HepG2 (cell line): Measurements from ENCODE around the gene HYAL1. TPM values are rescaled to one million over a fixed set of nuclear protein-coding genes. Genes with fewer than 3 reads are reported as not detected.

ENCODE experiments used
- ATF3 ChIP-seq: sonication (generic); formaldehyde crosslinking; IDR thresholded peaks from 2 replicates; pipeline ENCODE4 v1.4.0; 2020; ENCODE audit warnings: missing genetic modification reagents
- BATF2 ChIP-seq: sonication (generic); formaldehyde crosslinking; IDR thresholded peaks from 2 replicates; pipeline ENCODE4 v1.8.0; 2022; ENCODE audit warnings: mild to moderate bottlenecking, missing genetic modification reagents, moderate library complexity
- DPF2 ChIP-seq: sonication (generic); formaldehyde crosslinking; IDR thresholded peaks from 2 replicates; pipeline ENCODE4 v1.4.0; 2020; ENCODE audit warnings: mild to moderate bottlenecking, low read depth, missing genetic modification reagents, borderline replicate concordance
- ELF4 ChIP-seq: sonication (generic); formaldehyde crosslinking; IDR thresholded peaks from 2 replicates; pipeline ENCODE4 v1.5.0; 2020; ENCODE audit warnings: missing genetic modification reagents, mild to moderate bottlenecking, moderate library complexity, borderline replicate concordance
- FIP1L1 ChIP-seq: fragments of 200-400 bp; formaldehyde crosslinking; IDR thresholded peaks from 2 replicates; pipeline ENCODE4 v1.6.1; 2018; ENCODE audit warnings: low read depth, mild to moderate bottlenecking, low read length, moderate library complexity, borderline replicate concordance; ENCODE audit not compliant: insufficient read depth
- MYPOP ChIP-seq: sonication (generic); formaldehyde crosslinking; IDR thresholded peaks from 2 replicates; pipeline ENCODE4 v1.8.1; 2023; ENCODE audit warnings: mild to moderate bottlenecking, moderate library complexity, missing genetic modification reagents
- NFATC3 ChIP-seq: sonication (generic); formaldehyde crosslinking; IDR thresholded peaks from 2 replicates; pipeline ENCODE4 v1.5.1; 2020; ENCODE audit warnings: mild to moderate bottlenecking, missing genetic modification reagents
- NFE2L2 ChIP-seq: fragments of 150-350 bp; IDR thresholded peaks from 2 replicates; pipeline ENCODE4 v1.6.1; 2014; ENCODE audit warnings: low read length
- NR2F6 ChIP-seq, 2 experiments: IDR thresholded peaks; 2 replicates each; pipeline ENCODE4 v1.6.1; 2016; ENCODE audit warnings: antibody characterized with exemption in 1 of 2, mild to moderate bottlenecking in 1 of 2
- POLR2G ChIP-seq: fragments of 200-400 bp; formaldehyde crosslinking; IDR thresholded peaks from 2 replicates; pipeline ENCODE4 v1.6.1; 2018; ENCODE audit warnings: mild to moderate bottlenecking, low read depth, low read length, moderate library complexity
- PRPF4 ChIP-seq: fragments of 200-400 bp; formaldehyde crosslinking; IDR thresholded peaks from 2 replicates; pipeline ENCODE4 v1.6.1; 2016; ENCODE audit warnings: low read length, low read depth; ENCODE audit not compliant: poor library complexity, severe bottlenecking
- RBM22 ChIP-seq: fragments of 200-400 bp; formaldehyde crosslinking; optimal IDR thresholded peaks from 2 replicates; pipeline ENCODE3; 2017; ENCODE audit warnings: mild to moderate bottlenecking, low read length, moderate library complexity
- RXRA ChIP-seq: sonication (generic); formaldehyde crosslinking; IDR thresholded peaks from 2 replicates; pipeline ENCODE4 v1.5.1; 2020; ENCODE audit warnings: missing genetic modification reagents
- SALL2 ChIP-seq: sonication (generic); formaldehyde crosslinking; IDR thresholded peaks from 2 replicates; pipeline ENCODE4 v1.8.1; 2023; ENCODE audit warnings: mild to moderate bottlenecking, missing genetic modification reagents, inconsistent platforms
- SNRNP70 ChIP-seq: fragments of 200-400 bp; formaldehyde crosslinking; IDR thresholded peaks from 2 replicates; pipeline ENCODE4 v1.6.1; 2017; ENCODE audit warnings: mild to moderate bottlenecking, low read depth, low read length, moderate library complexity
- SP2 ChIP-seq: sonication (generic); formaldehyde crosslinking; IDR thresholded peaks from 2 replicates; pipeline ENCODE4 v1.5.1; 2020; ENCODE audit warnings: mild to moderate bottlenecking, missing genetic modification reagents
- SUZ12 ChIP-seq: fragments of 150-350 bp; IDR thresholded peaks from 2 replicates; pipeline ENCODE4 v1.6.1; 2014; ENCODE audit warnings: low read depth, low read length
- ZNF180 ChIP-seq: sonication (generic); formaldehyde crosslinking; IDR thresholded peaks from 2 replicates; pipeline ENCODE4 v1.4.0; 2020; ENCODE audit warnings: low read depth, missing genetic modification reagents, borderline replicate concordance
- ZNF253 ChIP-seq: sonication (generic); formaldehyde crosslinking; IDR thresholded peaks from 2 replicates; pipeline ENCODE4 v1.8.0; 2022; ENCODE audit warnings: mild to moderate bottlenecking, missing genetic modification reagents, borderline replicate concordance
- ZNF274 ChIP-seq: sonication (generic); formaldehyde crosslinking; IDR thresholded peaks from 2 replicates; pipeline ENCODE4 v1.5.1; 2020; ENCODE audit warnings: mild to moderate bottlenecking, missing genetic modification reagents
- ZNF44 ChIP-seq: sonication (generic); formaldehyde crosslinking; IDR thresholded peaks from 2 replicates; pipeline ENCODE4 v1.5.1; 2020; ENCODE audit warnings: mild to moderate bottlenecking, missing genetic modification reagents
- ZNF547 ChIP-seq: sonication (generic); formaldehyde crosslinking; IDR thresholded peaks from 2 replicates; pipeline ENCODE4 v1.5.1; 2020; ENCODE audit warnings: mild to moderate bottlenecking, missing genetic modification reagents
- ZNF616 ChIP-seq: sonication (generic); formaldehyde crosslinking; IDR thresholded peaks from 2 replicates; pipeline ENCODE4 v1.5.0; 2020; ENCODE audit warnings: low read depth, mild to moderate bottlenecking, missing genetic modification reagents
- ZNF674 ChIP-seq: sonication (generic); formaldehyde crosslinking; IDR thresholded peaks from 2 replicates; pipeline ENCODE4 v1.5.0; 2020; ENCODE audit warnings: low read depth, mild to moderate bottlenecking, missing genetic modification reagents
- ZSCAN31 ChIP-seq: sonication (generic); formaldehyde crosslinking; IDR thresholded peaks from 2 replicates; pipeline ENCODE4 v1.5.0; 2020; ENCODE audit warnings: low read depth, mild to moderate bottlenecking, missing genetic modification reagents
- polyA plus RNA-seq, 8 experiments: library from polyadenylated mRNA; depleted of rRNA in 3 of 8; stranded (reverse) in 7 of 8; unstranded in 1 of 8; fragments of >200 nt; fragmentation: Illumina TruSeq in 4 of 8; extraction: Trizol in 4 of 8; gene quantifications; 2 replicates each; pipeline versions ENCODE4 v1.2.1 to v1.2.3, GENCODE V29; 2011 to 2016; ENCODE audit warnings: low read depth in 4 of 8, missing spikeins in 1 of 8, mixed read lengths in 1 of 8; ENCODE audit not compliant: insufficient read depth in 1 of 8
- total RNA-seq, 5 experiments: library from RNA; depleted of rRNA; stranded (reverse); fragments of >200 nt; fragmentation: Illumina TruSeq; extraction: Trizol; gene quantifications; 2 replicates each; pipeline ENCODE4 v1.2.3, GENCODE V29; 2016; ENCODE audit warnings: low read depth in 1 of 5
- TF ChIP-seq, protein P1 (sequence below): sonication (generic); formaldehyde crosslinking; conservative IDR thresholded peaks from 2 replicates; pipeline ENCODE4 v1.4.0; 2020; ENCODE audit warnings: missing genetic modification reagents

The HYAL1 gene
- total and polyA plus RNA-seq, 2 of the 13 experiments (the other 11 are each of a cell fraction or from before 2014, with no cell fraction given) = 76.5 to 193 TPM

- TF ChIP-seq ZNF253 (CRISPR knock-in tag) = 0 out of 2 replicates have a peak, but pooled peaks have one; percentile 19
- no peak for TF ChIP-seq SP2 (CRISPR knock-in tag)
- TF ChIP-seq ZNF674 (CRISPR knock-in tag) = no peak
- TF ChIP-seq ATF3 = no peak
- TF ChIP-seq DPF2 (CRISPR knock-in tag) = no peak
- no peak; the same call in 1 of the 2 replicates for TF ChIP-seq POLR2G
- TF ChIP-seq ZNF180 (CRISPR knock-in tag) = 0 out of 2 replicates have a peak, but pooled peaks have one; percentile 61
- no peak for TF ChIP-seq NR2F6 (IDR thresholded peaks at IDR 0.05)
- no peak for TF ChIP-seq NR2F6 (CRISPR knock-in tag; IDR thresholded peaks at IDR 0.05)
- TF ChIP-seq RBM22 = peak; percentile 65
- TF ChIP-seq SALL2 = peak; percentile 13; the same call in 1 of the 2 replicates
- no peak for TF ChIP-seq ZSCAN31 (CRISPR knock-in tag)
- peak; percentile 19; the same call in 1 of the 2 replicates for TF ChIP-seq MYPOP (CRISPR knock-in tag)
- peak; percentile 15; the same call in 1 of the 2 replicates for TF ChIP-seq ELF4 (CRISPR knock-in tag)
- TF ChIP-seq ZNF547 (CRISPR knock-in tag) = 0 out of 2 replicates have a peak, but pooled peaks have one; percentile 2
- TF ChIP-seq SUZ12 = no peak
- TF ChIP-seq ZNF274 = peak; percentile 30; the same call in 1 of the 2 replicates
- 0 out of 2 replicates have a peak, but pooled peaks have one; percentile 34 for TF ChIP-seq NFATC3 (CRISPR knock-in tag)
- peak; percentile 8; the same call in 1 of the 2 replicates for TF ChIP-seq RXRA (CRISPR knock-in tag)
- TF ChIP-seq FIP1L1 = no peak
- no peak; the same call in 1 of the 2 replicates for TF ChIP-seq ZNF616 (CRISPR knock-in tag)
- no peak for TF ChIP-seq SNRNP70
- TF ChIP-seq BATF2 = 0 out of 2 replicates have a peak, but pooled peaks have one; percentile 25
- no peak for TF ChIP-seq PRPF4
- no peak for TF ChIP-seq ZNF44 (CRISPR knock-in tag)
- TF ChIP-seq, protein P1, sequence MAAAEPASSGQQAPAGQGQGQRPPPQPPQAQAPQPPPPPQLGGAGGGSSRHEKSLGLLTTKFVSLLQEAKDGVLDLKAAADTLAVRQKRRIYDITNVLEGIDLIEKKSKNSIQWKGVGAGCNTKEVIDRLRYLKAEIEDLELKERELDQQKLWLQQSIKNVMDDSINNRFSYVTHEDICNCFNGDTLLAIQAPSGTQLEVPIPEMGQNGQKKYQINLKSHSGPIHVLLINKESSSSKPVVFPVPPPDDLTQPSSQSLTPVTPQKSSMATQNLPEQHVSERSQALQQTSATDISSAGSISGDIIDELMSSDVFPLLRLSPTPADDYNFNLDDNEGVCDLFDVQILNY (CRISPR knock-in tag) = no peak
- TF ChIP-seq NFE2L2 = no peak
Observed at GRCh38 chr3:50302095-50303012, 1.0 kb downstream of the HYAL1 start (continued).
